ENCODE results near the gene ATP8B4. TPM values are rescaled to one million over a fixed set of nuclear protein-coding genes. Genes with fewer than 3 reads are reported as not detected.

The ATP8B4 gene
- polyA plus RNA-seq, 1 donor (not counting 4 experiments of a cell fraction or from before 2014, with no cell fraction given) = 0.05 TPM

DNA sequence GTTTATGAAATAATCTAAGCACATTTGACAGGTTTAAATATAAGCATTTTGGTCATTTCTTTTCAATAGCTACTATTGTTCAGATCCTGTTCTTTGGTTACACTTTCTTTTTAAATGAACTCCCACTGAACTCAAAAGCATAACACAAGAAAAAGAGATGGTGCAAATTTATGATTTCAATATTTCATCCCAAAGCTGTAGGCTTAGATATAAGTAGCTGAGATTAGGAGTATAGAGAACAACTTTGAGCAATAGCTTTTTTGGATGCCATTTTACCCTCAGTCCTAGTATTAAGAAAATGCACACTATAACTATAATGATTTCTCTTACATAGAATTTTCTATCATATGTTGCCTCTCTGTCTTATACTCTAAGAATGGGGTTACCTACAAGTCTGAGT lies 213.8 kb downstream of the ATP8B4 start:
- Histone ChIP-seq H3K4me3 (ENCODE audit: control insufficient read depth in 2 of 3, extremely low read depth in 1 of 3, insufficient read depth in 2 of 3, low read depth in 1 of 3, low read length in 3 of 3) (no peak overlapping the region), H3K36me3 (ENCODE audit: control insufficient read depth in 2 of 2, extremely low read depth in 1 of 2, insufficient read depth in 2 of 2, low read length in 2 of 2) (no peaks in the 10 kb centered on the region), H3K27ac (ENCODE audit: control insufficient read depth, insufficient read depth, low read length) (no peak overlapping the region), H3K27me3 (ENCODE audit: control insufficient read depth, extremely low read depth, insufficient read depth, low read length) (no peaks in the 10 kb centered on the region), H3K9me1 (ENCODE audit: control insufficient read depth, extremely low read depth, insufficient read depth, low read length) (no peaks in the 10 kb centered on the region), H4K20me1 (ENCODE audit: control insufficient read depth, extremely low read depth, insufficient read depth, low read length) (no peaks in the 10 kb centered on the region), H3K4me1 (ENCODE audit: control insufficient read depth, extremely low read depth, insufficient read depth, low read length) (no peaks in the 10 kb centered on the region), H2AFZ (ENCODE audit: control insufficient read depth, low read length) (no peak overlapping the region), H3K79me2 (ENCODE audit: control insufficient read depth, insufficient read depth, low read length) (no peaks in the 10 kb centered on the region), H3K4me2 (ENCODE audit: control insufficient read depth, extremely low read depth, insufficient read depth, low read depth, low read length) (no peak overlapping the region), H3K9ac (ENCODE audit: control insufficient read depth, extremely low read depth, insufficient read depth, low read length) (no peak overlapping the region), H3K9me3 (ENCODE audit: control insufficient read depth, low read depth, low read length) (no peaks in the 10 kb centered on the region)
- dilution Hi-C loops (cut with MboI; ENCODE audit: extremely low pct_ligation_motif_present, low sequenced_read_pairs) = no loop called here
- TF ChIP-seq, protein P1, sequence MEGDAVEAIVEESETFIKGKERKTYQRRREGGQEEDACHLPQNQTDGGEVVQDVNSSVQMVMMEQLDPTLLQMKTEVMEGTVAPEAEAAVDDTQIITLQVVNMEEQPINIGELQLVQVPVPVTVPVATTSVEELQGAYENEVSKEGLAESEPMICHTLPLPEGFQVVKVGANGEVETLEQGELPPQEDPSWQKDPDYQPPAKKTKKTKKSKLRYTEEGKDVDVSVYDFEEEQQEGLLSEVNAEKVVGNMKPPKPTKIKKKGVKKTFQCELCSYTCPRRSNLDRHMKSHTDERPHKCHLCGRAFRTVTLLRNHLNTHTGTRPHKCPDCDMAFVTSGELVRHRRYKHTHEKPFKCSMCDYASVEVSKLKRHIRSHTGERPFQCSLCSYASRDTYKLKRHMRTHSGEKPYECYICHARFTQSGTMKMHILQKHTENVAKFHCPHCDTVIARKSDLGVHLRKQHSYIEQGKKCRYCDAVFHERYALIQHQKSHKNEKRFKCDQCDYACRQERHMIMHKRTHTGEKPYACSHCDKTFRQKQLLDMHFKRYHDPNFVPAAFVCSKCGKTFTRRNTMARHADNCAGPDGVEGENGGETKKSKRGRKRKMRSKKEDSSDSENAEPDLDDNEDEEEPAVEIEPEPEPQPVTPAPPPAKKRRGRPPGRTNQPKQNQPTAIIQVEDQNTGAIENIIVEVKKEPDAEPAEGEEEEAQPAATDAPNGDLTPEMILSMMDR (optimal IDR thresholded peaks at IDR 0.05 in 1 of 3, IDR thresholded peaks at IDR 0.05 in 1 of 3, conservative IDR thresholded peaks at IDR 0.05 in 1 of 3; ENCODE audit: extremely low read depth in 1 of 3, insufficient read depth in 2 of 3, low read length in 3 of 3) = no peak
- TF ChIP-seq EZH2 (IDR thresholded peaks at IDR 0.05; ENCODE audit: low read length) = no peak
- DNase-seq (ENCODE audit: low read depth, low spot score) (no peak), FAIRE-seq (no peak)

DNA sequence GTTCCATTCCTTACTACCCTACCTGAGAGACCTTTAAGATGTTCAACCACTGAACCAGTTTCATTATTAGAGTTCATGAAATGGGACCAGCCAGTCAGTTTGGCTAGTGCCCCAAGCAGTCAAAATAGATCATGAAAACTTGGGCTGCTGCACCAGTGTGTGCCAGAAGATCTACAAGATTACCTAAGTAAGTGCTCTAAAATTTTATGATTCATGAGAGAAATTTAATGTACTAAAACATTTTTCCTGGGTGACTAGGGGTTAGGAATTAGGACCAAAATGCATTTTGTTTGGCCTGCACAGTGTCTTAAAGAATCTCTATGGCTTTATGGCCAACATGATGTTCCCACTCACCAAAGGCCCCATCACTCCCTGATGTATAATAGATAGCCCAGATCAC lies 214.7 kb downstream of the ATP8B4 start:
- Histone ChIP-seq H3K36me3 (ENCODE audit: control insufficient read depth in 2 of 2, extremely low read depth in 1 of 2, insufficient read depth in 2 of 2, low read length in 2 of 2) (no peaks in the 10 kb centered on the region), H2AFZ (ENCODE audit: control insufficient read depth, low read length) (no peak overlapping the region), H3K79me2 (ENCODE audit: control insufficient read depth, insufficient read depth, low read length) (no peaks in the 10 kb centered on the region), H3K4me1 (ENCODE audit: control insufficient read depth, extremely low read depth, insufficient read depth, low read length) (no peaks in the 10 kb centered on the region), H3K27ac (ENCODE audit: control insufficient read depth, insufficient read depth, low read length) (no peak overlapping the region), H4K20me1 (ENCODE audit: control insufficient read depth, extremely low read depth, insufficient read depth, low read length) (no peaks in the 10 kb centered on the region), H3K27me3 (ENCODE audit: control insufficient read depth, extremely low read depth, insufficient read depth, low read length) (no peaks in the 10 kb centered on the region), H3K9me1 (ENCODE audit: control insufficient read depth, extremely low read depth, insufficient read depth, low read length) (no peaks in the 10 kb centered on the region), H3K9ac (ENCODE audit: control insufficient read depth, extremely low read depth, insufficient read depth, low read length) (no peak overlapping the region), H3K4me3 (ENCODE audit: control insufficient read depth in 2 of 3, extremely low read depth in 1 of 3, insufficient read depth in 2 of 3, low read depth in 1 of 3, low read length in 3 of 3) (no peak overlapping the region), H3K4me2 (ENCODE audit: control insufficient read depth, extremely low read depth, insufficient read depth, low read depth, low read length) (no peak overlapping the region), H3K9me3 (ENCODE audit: control insufficient read depth, low read depth, low read length) (no peaks in the 10 kb centered on the region)
- dilution Hi-C loops (cut with MboI; ENCODE audit: extremely low pct_ligation_motif_present, low sequenced_read_pairs) = no loop called here
- no peak for FAIRE-seq
- TF ChIP-seq, protein P1 (optimal IDR thresholded peaks at IDR 0.05 in 1 of 3, IDR thresholded peaks at IDR 0.05 in 1 of 3, conservative IDR thresholded peaks at IDR 0.05 in 1 of 3; ENCODE audit: extremely low read depth in 1 of 3, insufficient read depth in 2 of 3, low read length in 3 of 3) = no peak
- no peak for TF ChIP-seq EZH2 (IDR thresholded peaks at IDR 0.05; ENCODE audit: low read length)
- DNase-seq (ENCODE audit: low read depth, low spot score) = no peak
